Measurements from ENCODE around the gene PPP1R13L.
"Not testable (repeated sequence)": the region's sequence is repeated elsewhere in the genome, so short reads cannot be mapped to it uniquely, and the experiment has no call there.

PPP1R13L gene

GRCh38 chr19:45340232-45340898 is 64.5 kb downstream of the PPP1R13L start, which contains the start of gene KLC3:
Gene KLC3, plus strand, starts transcription at chr19:45340750. Its CDS starts 4,792 bp downstream, at chr19:45345542.
- H3K9ac ChIP-seq (ENCODE audit: low read length): no peak within 1 kb of the TSS
- no peaks in the 10 kb centered on the region for H3K36me3 ChIP-seq (replicated peaks; ENCODE audit: low read depth, low read length)
- H3K27me3 ChIP-seq (ENCODE audit: low read depth, low read length): no peaks in the 10 kb centered on the region
- H3K4me3 ChIP-seq (ENCODE audit: low read length): no peak within 1 kb of the TSS
- peaks cover 3% of the 10 kb centered on the region; the same call in 1 of the 2 replicates for H3K4me1 ChIP-seq (ENCODE audit: low read length)
- TF ChIP-seq CTCF (IDR thresholded peaks at IDR 0.05; ENCODE audit: low read depth, low read length) (no peak), EZH2phosphoT487 (IDR thresholded peaks at IDR 0.05; ENCODE audit: low read depth) (no peak)
- H4K20me1 ChIP-seq (ENCODE audit: insufficient read depth, low read length): no peaks in the 10 kb centered on the region
- no peaks in the 10 kb centered on the region for H3K9me3 ChIP-seq (ENCODE audit: insufficient read depth, low read length)
- no peak within 1 kb of the TSS for H3K4me2 ChIP-seq (ENCODE audit: low read length)
- H2AFZ ChIP-seq (ENCODE audit: low read depth, low read length): no peak within 1 kb of the TSS
- H3K27ac ChIP-seq (ENCODE audit: low read length): no peak within 1 kb of the TSS
- H3K79me2 ChIP-seq (ENCODE audit: low read length): no peaks in the 10 kb centered on the region

GRCh38 chr19:45339629-45340028 is 65.2 kb downstream of the PPP1R13L start:
- peaks cover 3% of the 10 kb centered on the region; the same call in 1 of the 2 replicates for H3K4me1 ChIP-seq (ENCODE audit: low read length)
- no peaks in the 10 kb centered on the region for H3K36me3 ChIP-seq (replicated peaks; ENCODE audit: low read depth, low read length)
- H3K27me3 ChIP-seq (ENCODE audit: low read depth, low read length): no peaks in the 10 kb centered on the region
- H3K9me3 ChIP-seq (ENCODE audit: insufficient read depth, low read length): no peaks in the 10 kb centered on the region
- H3K4me2 ChIP-seq (ENCODE audit: low read length): no peak overlapping the region
- H3K79me2 ChIP-seq (ENCODE audit: low read length): no peaks in the 10 kb centered on the region
- no peak overlapping the region for H3K27ac ChIP-seq (ENCODE audit: low read length)
- no peak overlapping the region for H3K9ac ChIP-seq (ENCODE audit: low read length)
- H4K20me1 ChIP-seq (ENCODE audit: insufficient read depth, low read length): no peaks in the 10 kb centered on the region
- no peak overlapping the region for H2AFZ ChIP-seq (ENCODE audit: low read depth, low read length)
- no peak overlapping the region for H3K4me3 ChIP-seq (ENCODE audit: low read length)
- no peak for TF ChIP-seq CTCF (IDR thresholded peaks at IDR 0.05; ENCODE audit: low read depth, low read length)
- no peak for TF ChIP-seq EZH2phosphoT487 (IDR thresholded peaks at IDR 0.05; ENCODE audit: low read depth)

DNA sequence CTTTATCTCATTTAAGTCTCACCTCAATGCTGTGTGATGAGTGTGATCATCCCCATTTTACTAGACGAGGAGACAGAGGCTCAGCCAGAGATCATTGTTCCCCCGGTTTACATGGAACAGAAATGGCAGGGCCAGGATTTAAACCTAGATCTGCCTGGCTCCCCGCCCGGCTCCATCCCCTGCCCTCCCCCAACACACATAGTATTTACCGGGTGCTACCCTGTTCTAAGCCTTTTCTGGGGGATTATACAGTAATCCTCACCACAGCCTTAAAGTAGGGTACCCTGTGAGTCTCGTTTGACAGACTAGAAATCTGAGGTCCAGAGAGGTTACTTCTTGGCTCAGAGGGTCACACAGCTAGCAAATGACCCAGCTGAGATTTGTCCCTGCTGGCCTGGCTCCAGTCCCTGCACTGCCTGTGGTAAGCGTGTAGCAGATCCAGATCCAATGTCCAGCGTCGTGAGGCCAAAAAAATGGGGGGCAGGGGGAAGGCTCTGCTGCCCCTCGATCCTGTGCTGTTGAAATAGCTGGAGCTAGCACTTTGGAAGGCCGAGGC is 68.1 kb downstream of the PPP1R13L start:
- no peaks in the 10 kb centered on the region for H3K79me2 ChIP-seq (ENCODE audit: low read length)
- no peaks in the 10 kb centered on the region for H3K36me3 ChIP-seq (replicated peaks; ENCODE audit: low read depth, low read length)
- H2AFZ ChIP-seq (ENCODE audit: low read depth, low read length): no peak overlapping the region
- no peaks in the 10 kb centered on the region for H4K20me1 ChIP-seq (ENCODE audit: insufficient read depth, low read length)
- H3K9me3 ChIP-seq (ENCODE audit: insufficient read depth, low read length): no peaks in the 10 kb centered on the region
- no peak overlapping the region for H3K4me2 ChIP-seq (ENCODE audit: low read length)
- H3K4me3 ChIP-seq (ENCODE audit: low read length): no peak overlapping the region
- H3K27me3 ChIP-seq (ENCODE audit: low read depth, low read length): no peaks in the 10 kb centered on the region
- H3K4me1 ChIP-seq (ENCODE audit: low read length): peaks cover 3% of the 10 kb centered on the region; the same call in 1 of the 2 replicates
- no peak overlapping the region for H3K9ac ChIP-seq (ENCODE audit: low read length)
- no peak for TF ChIP-seq EZH2phosphoT487 (IDR thresholded peaks at IDR 0.05; ENCODE audit: low read depth)
- TF ChIP-seq CTCF (IDR thresholded peaks at IDR 0.05; ENCODE audit: low read depth, low read length): no peak
- H3K27ac ChIP-seq (ENCODE audit: low read length): no peak overlapping the region

GRCh38 chr19:45334881-45335280 is 70.0 kb downstream of the PPP1R13L start:
- H4K20me1 ChIP-seq (ENCODE audit: insufficient read depth, low read length); H3K4me3 ChIP-seq (ENCODE audit: low read length); H3K79me2 ChIP-seq (ENCODE audit: low read length); H3K9me3 ChIP-seq (ENCODE audit: insufficient read depth, low read length); H3K4me2 ChIP-seq (ENCODE audit: low read length); H2AFZ ChIP-seq (ENCODE audit: low read depth, low read length); H3K9ac ChIP-seq (ENCODE audit: low read length); H3K4me1 ChIP-seq (ENCODE audit: low read length); H3K36me3 ChIP-seq (replicated peaks; ENCODE audit: low read depth, low read length); H3K27me3 ChIP-seq (ENCODE audit: low read depth, low read length); H3K27ac ChIP-seq (ENCODE audit: low read length): not testable (repeated sequence)
